GM21825 (cell line): ENCODE results near the gene MRPL55.

Experiments used
- ATAC-seq: cut with Tn5 transposase; IDR thresholded peaks from one replicate; pipeline ENCODE4 v1.9.1; 2021; ENCODE audit warnings: mild to moderate bottlenecking, moderate library complexity; ENCODE audit not compliant: unreplicated experiment

Gene MRPL55

DNA sequence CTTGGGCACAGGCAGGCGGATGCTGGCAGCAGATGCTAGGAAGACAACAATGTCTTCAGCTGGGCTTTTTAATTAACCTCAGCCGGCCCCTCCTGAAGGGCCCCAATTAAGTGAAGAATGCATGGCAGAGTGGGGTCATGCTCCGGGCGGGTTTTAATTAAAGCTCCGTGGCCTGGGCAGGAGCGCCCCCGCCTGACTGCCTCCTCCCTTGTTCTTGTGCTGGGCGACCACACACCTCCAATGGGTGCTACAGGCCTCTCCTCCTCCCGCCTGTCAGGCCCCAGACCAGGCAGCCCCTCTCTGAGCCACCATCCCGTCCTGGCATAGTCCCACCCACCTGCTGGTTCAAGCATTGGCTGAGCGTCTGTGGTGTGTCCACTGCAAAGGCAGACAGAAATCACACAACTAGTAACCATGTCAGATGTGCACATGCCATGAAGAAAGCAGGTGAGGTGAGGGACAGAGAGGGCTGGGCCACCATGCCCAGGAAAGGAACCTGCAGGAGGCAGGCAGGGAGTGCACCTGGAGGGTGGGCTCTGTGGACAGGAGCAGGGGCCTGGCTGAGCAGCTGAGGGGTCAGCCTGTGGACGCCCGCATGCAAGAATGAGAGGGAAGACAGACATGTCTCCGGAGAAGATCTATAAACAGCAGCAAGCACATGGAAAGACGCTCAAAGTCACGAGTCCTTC lies 35.1 kb downstream of the MRPL55 start:
- ATAC-seq: no peak

DNA sequence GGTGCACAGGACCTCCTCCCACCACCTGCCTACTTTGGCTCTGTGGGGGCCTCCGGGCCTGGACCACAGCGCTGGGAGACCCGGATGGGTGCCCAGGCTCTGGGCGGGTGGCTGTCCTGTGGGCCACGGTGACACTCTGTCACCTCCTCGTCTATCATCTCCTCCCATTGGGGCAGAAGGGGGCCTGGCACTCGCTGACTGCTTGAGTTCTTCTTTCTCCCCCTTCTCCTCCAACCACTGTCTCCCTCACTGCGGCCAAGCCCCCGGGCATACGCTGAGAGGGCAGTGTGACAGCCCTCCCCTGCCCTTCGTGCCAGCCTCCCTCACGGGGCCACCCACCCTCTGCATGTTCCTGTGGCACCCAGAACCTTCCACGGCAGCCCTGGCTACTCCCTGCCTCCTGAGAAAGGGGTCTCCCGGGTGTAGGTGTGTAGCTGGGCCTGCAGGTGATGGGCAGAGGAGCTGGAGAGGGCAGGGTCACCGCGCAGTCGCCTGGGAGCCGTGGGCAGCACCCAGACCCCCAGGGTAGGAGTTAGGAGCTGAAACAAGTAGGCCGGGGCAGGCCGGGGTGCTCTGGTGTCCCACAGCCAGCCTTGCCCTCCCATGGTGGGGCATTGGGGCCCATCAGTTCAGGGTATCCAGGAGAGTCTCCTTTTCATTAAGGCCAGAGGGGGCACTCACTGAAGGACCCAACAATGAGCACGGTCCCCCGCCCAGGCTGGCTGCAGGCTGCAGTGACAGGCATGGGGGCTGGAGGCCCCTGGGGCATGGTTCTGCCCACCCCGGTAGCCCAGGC lies 35.8 kb downstream of the MRPL55 start:
- no peak for ATAC-seq

DNA sequence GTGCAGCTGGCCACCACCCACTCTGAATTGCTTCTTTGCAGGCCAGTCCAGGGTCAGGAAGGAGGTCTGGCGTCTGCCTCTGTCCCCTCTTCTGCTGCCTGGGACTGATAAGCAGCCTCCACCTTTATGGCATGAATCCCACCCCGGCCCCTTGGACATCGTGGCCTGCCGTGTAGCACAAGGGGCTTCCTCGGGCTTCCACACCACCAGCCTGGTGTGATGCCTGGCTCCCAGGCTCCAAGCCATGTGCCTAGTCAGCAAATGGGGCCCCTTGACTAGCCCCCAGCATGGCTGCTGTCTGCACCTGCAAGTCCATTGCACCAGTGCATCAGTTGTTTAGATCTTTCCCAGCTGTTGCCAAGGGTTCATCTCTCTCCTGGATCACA lies 36.4 kb downstream of the MRPL55 start:
- ATAC-seq: no peak

DNA sequence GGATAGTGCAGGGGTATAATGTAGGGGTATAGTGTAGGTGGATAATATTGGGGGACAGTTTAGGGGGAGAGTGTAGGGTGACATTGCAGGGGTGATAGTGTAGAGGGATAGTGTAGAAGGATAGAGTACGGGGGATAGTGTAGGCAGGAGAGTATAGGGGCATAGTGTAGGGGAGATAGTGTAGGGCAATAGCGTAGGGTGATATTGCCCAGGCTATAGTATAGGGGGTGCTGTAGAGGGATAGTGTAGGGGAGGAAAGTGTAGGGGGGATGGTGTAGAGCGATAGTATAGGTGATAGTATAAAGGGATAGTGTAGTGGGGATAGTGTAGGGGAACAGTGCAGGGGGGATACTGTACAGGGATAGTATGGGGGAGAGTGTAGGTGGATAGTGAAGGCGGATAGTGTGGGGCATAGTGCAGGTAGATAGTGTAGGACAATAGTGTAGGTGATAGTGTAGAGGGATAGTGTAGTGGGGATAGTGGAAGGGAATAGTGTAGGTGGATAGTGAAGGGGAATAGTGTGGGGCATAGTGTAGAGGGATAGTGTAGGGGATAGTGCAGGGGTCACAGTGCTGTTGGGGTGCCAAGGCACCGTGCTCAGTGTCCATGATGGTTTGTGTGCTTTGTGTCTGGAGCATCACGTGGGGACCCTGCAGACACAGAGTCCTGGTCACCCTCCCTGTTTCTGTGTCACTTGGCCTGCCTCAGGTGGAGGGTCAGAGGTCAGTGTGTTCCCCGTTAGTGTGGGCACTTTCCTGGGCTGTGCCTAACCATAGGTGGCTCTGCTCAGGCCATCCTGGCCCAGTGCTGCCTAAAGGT lies 37.1 kb downstream of the MRPL55 start:
- no peak for ATAC-seq

DNA sequence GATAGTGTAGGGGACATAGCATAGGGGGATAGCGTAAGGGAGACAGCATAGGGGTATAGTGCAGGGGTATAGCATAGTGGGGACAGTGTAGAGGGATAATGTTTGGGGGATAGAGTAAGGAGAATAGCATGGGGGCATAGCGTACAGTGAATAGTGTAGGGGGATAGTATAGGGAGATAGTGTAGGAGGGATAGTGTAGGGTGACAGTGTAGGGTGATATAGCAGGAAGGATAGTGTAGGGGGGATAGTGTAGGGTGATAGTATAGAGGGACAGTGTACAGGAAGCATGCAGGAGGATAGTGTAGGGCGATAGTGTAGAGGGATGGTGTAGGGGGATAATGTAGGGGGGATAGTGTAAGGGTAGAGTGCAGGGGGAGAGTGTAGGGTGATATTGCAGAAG lies 38.2 kb downstream of the MRPL55 start:
- ATAC-seq: no peak

DNA sequence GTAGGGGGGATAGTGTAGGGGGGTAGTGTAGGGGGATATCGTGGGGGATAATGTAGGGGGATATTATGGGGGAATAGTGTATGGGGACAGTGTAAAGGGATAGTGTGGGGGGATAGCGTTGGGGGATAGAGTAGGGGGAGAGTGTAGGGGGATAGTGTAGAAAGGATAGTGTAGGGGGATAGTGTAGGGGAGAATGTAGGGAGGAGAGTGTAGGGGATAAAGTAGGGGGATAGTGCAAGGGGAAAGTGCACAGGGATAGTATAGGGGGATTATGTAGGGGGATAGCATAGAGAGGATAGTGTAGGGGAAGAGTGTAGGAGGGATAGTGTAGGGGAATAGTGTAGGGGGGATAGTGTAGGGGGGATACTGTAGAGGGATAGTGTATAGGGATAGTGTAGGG lies 38.9 kb downstream of the MRPL55 start:
- ATAC-seq: no peak

DNA sequence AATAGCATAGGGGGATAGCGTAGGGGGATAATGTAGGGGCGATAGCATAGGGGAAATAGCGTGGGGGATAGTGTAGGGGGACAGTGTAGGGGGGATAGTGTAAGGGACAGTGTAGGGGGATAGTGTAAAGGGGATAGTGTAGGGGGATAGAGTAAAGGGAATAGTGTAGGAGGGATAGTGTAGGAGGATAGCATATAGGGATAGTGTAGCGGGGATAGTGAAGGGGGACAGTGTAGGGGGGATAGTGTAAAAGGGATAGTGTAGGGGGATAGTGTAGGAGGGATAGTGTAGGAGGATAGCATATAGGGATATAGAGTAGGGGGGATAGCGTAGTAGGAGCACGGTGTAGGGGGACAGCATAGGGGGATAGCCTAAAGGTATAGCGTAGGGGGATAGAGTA lies 40.7 kb downstream of the MRPL55 start:
- ATAC-seq: no peak

DNA sequence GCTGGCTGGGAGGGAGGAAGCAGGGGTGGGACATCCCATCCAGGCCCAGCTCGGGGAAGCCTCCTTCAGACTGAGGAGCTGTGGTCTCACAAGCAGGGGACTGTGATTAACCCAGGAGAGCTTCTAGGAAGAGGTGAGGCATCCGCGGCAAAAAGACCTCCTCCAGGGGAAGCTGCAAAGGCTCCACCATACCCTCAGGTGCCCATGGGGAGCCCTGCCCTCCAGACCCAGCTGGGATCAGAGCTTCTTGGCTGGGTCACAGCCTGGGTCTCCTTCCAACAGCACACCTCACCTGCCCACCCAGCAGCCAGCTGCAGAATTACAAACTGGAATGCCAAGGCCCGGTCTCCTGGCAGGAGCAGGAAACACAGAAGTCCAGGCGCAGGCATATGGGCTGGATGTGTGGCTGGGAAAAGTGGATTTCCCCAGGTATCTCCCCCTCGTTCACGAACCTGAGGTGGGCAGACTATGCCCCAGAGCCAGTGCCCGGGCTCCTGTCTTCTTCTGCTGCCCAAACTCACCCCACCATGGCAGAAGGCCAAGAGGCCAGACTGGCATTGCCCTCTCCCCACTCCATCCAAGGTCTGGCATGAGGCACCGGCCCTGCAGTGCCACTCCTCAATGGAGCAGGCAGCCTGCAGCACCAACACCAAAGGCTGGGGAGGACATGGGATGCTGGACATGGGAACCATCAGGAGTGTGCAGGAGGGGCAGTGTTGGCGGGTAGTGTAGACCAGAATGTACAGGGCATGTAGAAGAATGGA lies 42.0 kb downstream of the MRPL55 start:
- ATAC-seq: no peak

DNA sequence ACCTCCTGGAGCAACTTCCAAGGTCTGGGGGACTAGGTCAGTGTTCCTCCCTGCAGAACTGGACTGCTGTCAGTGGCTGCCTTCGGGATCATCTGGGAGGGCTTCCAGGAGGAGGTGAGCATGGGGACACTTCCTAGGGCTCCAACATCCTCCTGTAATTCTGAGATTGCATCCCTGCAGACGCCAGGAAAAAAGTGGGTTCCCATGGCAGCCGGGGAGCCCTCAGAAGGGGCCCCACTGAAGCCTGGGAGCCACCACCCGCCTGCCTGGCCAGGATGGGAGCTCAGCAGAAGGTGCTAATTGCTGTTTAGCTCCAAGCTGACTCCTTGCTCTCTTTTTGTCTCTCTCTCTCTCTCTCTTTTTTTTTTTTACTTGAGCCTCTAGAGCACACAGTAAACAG lies 42.7 kb downstream of the MRPL55 start:
- ATAC-seq: no peak

DNA sequence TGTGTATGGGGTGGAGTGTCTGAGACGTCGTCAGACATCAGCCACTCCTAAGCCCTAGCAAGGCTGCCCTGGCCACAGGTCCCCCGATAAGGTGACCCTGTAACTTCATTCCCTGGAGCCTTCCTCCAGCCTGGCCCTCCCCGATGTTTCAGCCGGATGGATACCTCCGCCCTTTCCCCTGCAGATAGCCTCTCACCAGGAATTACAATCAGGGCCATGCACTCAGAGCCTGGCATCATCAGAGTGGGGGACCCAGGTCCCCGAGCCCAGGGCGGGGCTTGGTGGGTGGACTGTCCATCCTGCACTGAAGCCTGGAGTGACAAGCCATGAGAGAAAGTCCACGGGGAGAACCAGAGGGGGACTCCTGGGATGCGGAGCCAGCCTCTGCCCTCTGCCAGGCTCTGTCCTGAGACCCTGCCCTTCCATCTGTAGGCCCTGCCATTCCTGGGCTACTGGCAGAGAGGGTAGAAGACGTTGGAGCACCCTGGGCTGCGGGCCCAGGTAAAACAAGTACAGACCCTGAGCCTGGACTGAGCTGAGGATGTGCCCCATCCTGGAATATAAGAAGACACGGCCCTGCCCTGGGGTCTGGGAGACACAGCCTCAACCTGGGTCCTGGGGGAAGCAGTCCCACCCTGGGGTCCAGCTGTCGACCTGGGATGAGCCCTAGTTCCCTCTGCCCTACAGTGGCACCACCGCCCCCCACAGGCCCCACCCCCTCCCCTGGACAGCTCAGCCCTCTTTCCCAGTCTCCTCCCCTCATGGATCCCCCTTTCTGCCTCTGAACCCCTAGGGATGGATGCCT lies 43.4 kb downstream of the MRPL55 start:
- no peak for ATAC-seq

DNA sequence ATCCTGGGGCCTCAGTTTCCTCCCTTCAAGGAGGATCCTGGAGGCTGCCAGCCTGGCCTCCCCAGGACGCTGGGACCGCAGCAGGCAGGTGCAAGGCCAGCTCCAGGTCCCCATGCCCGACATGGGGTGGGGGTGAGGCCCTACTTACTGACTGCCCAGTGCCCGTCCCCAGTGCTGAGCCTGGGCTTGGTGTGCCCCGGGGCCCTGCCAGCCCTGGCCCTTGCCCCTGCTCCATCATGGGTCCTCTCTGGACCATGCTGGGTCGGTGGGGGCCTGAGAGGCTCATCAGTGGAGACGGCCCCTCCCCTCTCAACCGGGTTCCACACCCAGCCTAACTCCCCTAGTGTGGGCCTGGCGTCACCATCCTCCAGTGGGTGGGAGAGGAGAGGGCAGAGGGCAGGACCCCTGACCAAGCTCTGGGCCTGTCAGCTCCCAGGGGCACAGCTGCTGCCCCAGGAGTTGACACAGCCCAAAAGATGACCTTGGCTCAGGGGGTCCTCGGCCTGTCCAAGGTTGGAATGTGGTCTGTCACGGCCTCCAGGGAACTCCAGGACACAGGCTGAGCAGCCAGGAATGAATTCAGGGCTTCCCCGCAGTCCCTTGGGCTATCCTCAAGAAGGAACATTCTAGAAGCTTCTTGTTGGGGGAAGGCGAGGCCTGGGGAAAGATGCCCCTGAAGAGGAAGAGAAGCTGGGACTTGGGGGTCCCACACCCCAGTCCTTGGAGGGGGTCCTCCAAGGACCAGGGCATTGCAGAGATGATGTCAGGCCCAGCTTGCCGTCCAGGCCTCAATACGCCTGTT lies 44.2 kb downstream of the MRPL55 start:
- no peak for ATAC-seq

DNA sequence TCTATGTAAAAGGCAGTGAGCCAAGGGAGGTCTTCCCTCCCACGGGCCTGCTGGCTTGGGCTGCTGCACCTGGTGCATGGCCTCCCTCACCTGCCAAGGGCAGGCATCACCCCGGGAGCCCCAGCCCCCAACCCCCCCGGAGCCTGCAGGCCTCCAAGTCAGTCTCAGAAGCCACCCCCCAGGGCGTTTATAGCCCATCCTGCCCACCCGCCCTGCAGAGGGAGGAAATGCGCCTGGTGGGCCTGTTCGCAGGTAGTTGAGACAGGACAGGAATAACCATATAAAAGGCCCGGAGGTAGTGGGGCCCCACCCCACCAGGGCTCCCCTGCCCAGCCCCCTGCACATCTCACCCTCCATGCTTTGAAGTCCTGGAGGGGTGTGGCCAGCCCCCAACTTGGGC lies 44.8 kb downstream of the MRPL55 start:
- ATAC-seq: no peak

DNA sequence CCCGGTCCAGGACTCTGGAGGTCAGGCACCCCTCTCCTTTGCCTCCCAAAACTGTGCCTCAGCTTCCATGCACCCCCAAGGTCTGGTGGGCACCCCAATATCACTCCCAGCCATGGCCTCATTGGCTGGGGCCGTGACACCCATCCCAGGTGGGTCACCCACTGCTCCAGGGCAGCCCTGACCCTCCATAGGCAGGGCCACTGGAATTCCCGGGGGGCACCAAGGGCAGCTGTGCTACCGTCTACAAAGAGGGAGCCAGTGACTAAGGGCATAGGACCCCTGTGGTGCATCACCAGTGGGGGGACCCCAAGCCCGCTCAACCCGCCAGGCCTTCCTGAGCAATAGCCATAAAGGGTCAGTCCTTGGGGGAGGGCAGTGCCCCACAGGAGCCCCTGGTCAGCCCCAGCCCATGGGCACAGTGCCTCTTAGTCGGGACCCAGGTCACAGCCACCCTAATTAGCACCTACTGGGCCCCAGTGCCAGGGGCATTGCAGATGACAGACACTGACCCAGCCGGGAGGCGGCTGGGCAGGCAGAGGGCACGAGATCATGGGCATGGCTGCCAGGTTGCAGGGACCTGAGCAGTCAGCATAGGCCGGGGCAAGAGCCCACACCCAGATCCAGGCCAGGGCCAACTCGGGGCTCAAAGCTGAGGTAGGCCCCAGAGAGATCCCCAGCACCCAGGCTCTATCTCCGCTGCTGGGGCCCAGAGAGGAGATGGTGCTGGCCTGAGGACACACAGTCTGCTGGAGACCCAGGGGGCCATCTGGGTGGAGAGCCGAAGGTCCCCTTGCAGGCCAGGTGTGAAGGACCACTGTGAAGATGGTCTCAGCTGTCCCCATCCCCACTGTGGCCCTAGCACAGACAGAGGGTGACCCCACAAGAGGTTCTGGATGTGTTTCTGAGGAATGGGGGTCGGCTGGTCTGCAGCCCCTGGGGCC lies 45.6 kb downstream of the MRPL55 start:
- ATAC-seq: no peak

DNA sequence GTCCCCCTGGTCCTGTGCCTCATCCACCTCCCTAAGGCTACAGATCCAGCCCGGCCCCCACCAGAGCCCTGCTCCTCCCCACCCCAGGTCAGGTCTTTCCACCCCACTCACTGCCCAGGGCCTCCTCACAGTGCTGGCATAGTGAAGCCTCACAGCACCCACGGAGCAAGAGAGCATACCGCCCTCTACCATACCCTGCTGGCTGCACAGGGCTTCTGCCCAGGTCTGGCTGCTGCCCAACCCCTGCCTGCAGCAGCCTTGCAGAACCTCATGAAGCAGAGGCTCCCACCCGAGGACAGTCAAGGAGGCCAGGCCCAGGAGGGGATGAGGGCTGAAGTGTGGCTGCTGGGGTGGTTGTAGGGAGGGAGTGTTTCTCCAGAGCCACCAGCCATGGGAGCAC lies 46.3 kb downstream of the MRPL55 start:
- no peak for ATAC-seq

DNA sequence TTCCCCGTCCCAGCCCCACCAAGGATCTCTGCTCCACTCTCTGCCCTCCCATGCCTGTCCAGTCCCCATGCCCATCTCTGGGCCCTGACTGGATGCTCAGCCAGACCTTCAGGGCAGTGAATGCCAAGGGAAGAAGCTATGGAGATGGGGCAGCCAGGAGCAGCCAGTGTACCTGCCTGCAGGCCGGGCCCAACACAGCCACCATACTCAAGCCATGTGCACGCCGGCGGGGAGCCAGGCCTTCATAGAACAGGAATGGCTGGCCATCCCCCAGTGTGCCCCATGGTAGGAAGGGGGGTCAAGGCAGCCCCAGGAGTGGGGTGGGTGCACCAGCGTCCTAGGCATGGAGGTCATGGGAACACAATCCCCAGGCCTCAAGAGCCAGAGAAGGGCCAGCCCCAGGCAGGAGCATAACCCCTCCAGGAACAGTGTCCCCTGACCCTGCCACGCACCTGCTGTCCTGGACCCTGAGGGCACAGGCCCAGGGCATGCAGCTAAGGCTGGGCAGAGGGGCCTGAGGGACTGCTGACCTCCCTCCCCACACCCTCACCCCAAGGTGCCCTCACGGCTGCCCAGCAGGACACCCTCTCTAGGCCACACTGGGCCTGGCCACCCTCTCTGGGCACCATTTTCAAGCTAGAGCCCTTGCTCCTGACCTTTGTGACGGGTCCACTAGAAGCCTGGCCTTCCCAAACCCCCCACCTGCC lies 46.9 kb downstream of the MRPL55 start:
- no peak for ATAC-seq

DNA sequence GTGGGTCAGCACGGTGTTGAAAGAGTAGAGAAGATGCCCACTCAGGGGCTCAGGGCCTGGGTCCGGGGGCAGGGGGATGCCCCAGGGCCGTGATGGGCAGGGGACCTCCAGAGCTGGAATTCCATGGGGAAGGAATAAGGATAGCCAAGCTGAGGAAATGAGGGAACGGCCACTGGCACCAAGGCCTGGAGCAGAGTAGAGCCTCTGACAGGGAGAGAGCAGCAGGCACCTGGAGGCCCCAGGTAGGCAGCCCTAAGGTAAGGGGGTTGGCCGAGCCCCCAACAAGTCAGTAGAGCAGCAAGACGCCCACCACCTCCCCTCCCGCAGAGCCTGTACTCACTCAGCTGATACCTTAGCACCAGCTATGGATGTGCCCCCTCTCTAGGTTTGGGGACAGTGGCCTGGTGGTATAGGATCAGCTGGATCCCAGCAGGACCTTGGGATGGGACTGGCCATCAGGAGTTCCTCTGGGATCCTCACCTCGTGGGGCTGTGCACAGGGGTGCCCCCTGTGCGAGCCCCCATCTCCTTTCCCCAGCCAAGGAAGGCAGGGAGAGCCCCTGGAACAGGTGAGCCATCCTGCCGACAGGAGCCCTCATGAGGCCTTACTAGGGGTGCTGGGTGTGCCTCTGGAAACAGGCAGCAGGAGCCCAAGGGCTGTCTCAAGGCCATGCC lies 47.6 kb downstream of the MRPL55 start:
- ATAC-seq: no peak
